ENCODE results near the gene KAZN. TPM values are rescaled to one million over a fixed set of nuclear protein-coding genes. Genes with fewer than 3 reads are reported as not detected.

The KAZN gene
- polyA plus RNA-seq, 1 experiment: 3.7 TPM

GRCh38 chr1:14955402-14955801 is 356.9 kb downstream of the KAZN start:
- TF ChIP-seq CTCF (IDR thresholded peaks at IDR 0.05; ENCODE audit: low read depth, low read length): no peak
- CTCF ChIA-PET: no interaction called here
- POLR2A ChIA-PET: no interaction called here
- no peak for DNase-seq (ENCODE audit: low read depth, low spot score)
- Histone ChIP-seq H3K9me3 (ENCODE audit: control insufficient read depth, insufficient read depth, low read length) (peaks cover 12% of the 10 kb centered on the region), H3K27ac (ENCODE audit: low read depth, low read length) (no peak overlapping the region), H3K4me3 (ENCODE audit: low read depth, low read length) (no peak overlapping the region), H3K27me3 (ENCODE audit: control insufficient read depth, insufficient read depth, low read length) (no peaks in the 10 kb centered on the region)

GRCh38 chr1:14955976-14956375 is 357.5 kb downstream of the KAZN start:
- Histone ChIP-seq H3K27ac (ENCODE audit: low read depth, low read length) (no peak overlapping the region), H3K9me3 (ENCODE audit: control insufficient read depth, insufficient read depth, low read length) (peaks cover 12% of the 10 kb centered on the region), H3K27me3 (ENCODE audit: control insufficient read depth, insufficient read depth, low read length) (no peaks in the 10 kb centered on the region), H3K4me3 (ENCODE audit: low read depth, low read length) (no peak overlapping the region)
- ChIA-PET POLR2A (interaction anchor here (0.7 kb wide), 1 partner anchor 35 kb away, joined by 5 read pairs; no protein-coding TSS in a partner anchor), CTCF (no interaction called here)
- DNase-seq (ENCODE audit: low read depth, low spot score): no peak
- no peak for TF ChIP-seq CTCF (IDR thresholded peaks at IDR 0.05; ENCODE audit: low read depth, low read length)

GRCh38 chr1:14956579-14957195 is 358.2 kb downstream of the KAZN start:
- DNase-seq (ENCODE audit: low read depth, low spot score): no peak
- Histone ChIP-seq H3K27me3 (ENCODE audit: control insufficient read depth, insufficient read depth, low read length) (no peaks in the 10 kb centered on the region), H3K9me3 (ENCODE audit: control insufficient read depth, insufficient read depth, low read length) (peaks cover 12% of the 10 kb centered on the region), H3K4me3 (ENCODE audit: low read depth, low read length) (no peak overlapping the region), H3K27ac (ENCODE audit: low read depth, low read length) (no peak overlapping the region)
- ChIA-PET POLR2A (interaction anchor here (0.7 kb wide), 1 partner anchor 34 kb away, joined by 5 read pairs; no protein-coding TSS in a partner anchor), CTCF (no interaction called here)
- TF ChIP-seq CTCF (IDR thresholded peaks at IDR 0.05; ENCODE audit: low read depth, low read length): no peak

GRCh38 chr1:14957375-14958098 is 359.1 kb downstream of the KAZN start:
- DNase-seq (ENCODE audit: low read depth, low spot score): no peak
- no peaks in the 10 kb centered on the region for H3K27me3 ChIP-seq (ENCODE audit: control insufficient read depth, insufficient read depth, low read length)
- ChIA-PET CTCF (no interaction called here), POLR2A (no interaction called here)
- H3K27ac ChIP-seq (ENCODE audit: low read depth, low read length): no peak overlapping the region
- H3K9me3 ChIP-seq (ENCODE audit: control insufficient read depth, insufficient read depth, low read length): peaks cover 12% of the 10 kb centered on the region
- no peak overlapping the region for H3K4me3 ChIP-seq (ENCODE audit: low read depth, low read length)
- no peak for TF ChIP-seq CTCF (IDR thresholded peaks at IDR 0.05; ENCODE audit: low read depth, low read length)
